Activated CD4-positive, CD25-positive, alpha-beta regulatory T cell (primary cell): ENCODE data around the gene PHF20.
A peak's percentile ranks its signal among the peaks of the same experiment; 100 is the strongest.
"Not testable (repeated sequence)": the region's sequence is repeated elsewhere in the genome, so short reads cannot be mapped to it uniquely, and the experiment has no call there.

ENCODE experiments used
- DNase-seq, 4 experiments: peaks; one replicate each; lab custom pipeline; 2025; lab: John Stamatoyannopoulos, UW

PHF20 gene

DNA sequence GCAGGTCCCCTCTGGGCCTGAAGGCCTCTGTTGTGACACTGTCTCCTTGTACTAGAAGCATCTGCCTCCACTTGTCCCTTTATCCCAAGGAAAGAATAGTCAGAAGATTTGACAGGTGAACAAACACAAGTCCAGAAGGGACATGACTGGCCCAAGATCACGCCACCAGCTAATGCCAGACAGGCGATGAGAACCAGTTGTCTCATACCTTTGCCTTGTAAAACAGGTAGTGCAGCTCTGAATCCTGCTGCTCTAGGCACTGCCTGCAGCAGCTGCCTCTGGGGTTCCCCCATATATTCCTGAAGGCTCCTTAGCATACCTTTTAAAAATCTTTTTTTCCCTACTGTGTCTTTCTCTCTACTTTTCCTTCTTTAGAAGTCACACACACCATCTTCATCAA lies 157.5 kb downstream of the PHF20 start:
- DNase-seq: no peak

DNA sequence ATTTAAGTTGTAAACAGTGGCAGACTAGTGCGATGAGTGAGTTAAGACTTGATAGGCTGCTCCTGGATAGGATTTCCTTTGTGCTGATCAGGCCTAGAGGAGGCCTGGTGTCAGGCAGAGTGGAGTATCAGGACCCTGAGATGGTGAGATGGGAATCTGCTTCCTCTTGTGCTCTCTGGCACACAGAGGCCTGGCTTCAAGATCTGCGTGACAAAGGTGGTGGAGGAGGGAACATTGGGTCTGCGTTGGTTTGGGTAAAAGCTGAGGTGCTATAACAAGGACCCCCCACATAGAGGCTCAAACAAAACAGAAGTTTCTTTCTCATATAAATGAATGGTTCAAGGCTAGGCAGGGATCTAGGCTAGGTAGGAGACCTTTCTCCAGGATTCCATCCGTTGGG lies 162.2 kb downstream of the PHF20 start:
- no peak for DNase-seq

GRCh38 chr20:35939264-35939663 lies 167.4 kb downstream of the PHF20 start:
- DNase-seq: no peak

GRCh38 chr20:35941620-35942019 lies 169.8 kb downstream of the PHF20 start:
- no peak for DNase-seq

DNA sequence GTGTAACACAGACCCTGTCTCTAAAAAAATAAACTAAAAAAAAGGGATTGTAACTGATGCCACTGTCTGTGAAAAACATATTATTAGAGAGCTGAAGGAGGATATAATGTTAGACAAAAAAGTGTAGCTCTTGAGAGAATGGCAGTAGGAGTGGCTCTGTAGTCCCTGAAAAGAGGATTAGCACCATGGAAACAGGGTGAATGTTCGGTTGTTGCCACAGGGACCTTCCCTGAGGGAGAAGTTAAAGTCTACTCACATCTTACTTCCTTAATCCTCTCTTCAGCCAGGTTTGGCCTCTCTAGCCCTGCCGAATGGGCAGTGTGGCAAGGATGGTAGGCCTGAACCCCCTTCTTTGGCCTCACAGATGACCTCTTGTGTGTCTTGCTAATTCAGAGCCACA lies 170.4 kb downstream of the PHF20 start:
- DNase-seq: no peak

DNA sequence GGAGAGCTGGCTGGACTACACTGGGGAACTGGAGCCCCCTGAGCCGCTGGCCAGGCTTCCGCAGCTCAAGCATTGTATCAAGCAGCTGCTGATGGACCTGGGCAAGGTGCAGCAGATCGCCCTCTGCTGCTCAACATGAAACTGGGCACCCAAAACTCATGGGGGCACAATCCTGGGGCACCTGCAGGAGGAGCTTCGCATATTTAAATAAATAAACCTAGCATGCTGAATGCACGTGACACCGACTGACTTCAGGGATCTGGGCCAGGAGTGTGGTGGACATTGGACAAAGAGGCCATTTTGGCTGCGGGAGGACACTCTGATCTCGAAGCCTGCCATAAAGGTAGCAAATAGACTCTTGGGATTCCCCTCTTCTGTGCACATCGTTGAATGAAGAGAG lies 175.7 kb downstream of the PHF20 start:
- no peak for DNase-seq

DNA sequence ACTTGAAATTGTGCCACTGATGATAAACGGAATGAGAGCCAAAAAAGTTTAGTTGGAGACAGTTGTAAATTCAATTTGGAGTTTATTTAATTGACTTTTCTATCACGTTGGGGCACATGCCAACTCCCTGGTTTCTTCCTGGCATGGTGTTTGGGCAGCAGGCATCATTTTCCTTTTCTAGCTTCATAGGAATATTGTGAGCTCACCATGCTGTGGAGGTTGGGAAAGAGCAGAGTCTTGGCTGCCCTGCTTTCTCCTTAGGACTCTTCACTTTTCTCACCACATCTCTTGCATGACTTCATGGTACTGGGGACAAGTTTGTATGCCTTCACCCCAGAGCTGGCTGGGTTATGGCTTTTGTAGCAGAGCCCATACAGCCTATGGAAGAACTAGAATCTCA lies 176.1 kb downstream of the PHF20 start:
- DNase-seq: no peak

DNA sequence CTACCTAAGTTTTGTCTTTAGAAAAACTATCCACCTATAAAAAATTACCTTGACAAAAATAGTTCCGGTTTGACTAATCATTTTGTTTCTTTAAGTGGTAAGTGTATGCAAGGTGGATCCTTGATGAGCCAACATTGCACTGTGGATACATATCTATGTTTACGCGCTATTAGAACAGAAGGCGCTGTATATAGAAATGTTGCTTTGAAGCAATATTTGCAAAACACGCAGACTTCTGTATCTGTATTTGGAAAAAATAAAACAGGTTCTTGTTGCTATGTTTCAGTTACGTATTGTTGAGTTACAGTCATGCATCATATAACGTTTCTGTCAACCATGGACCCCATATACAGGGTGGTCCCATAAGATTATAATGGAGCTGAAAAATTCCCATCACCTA lies 178.3 kb downstream of the PHF20 start:
- DNase-seq: no peak

DNA sequence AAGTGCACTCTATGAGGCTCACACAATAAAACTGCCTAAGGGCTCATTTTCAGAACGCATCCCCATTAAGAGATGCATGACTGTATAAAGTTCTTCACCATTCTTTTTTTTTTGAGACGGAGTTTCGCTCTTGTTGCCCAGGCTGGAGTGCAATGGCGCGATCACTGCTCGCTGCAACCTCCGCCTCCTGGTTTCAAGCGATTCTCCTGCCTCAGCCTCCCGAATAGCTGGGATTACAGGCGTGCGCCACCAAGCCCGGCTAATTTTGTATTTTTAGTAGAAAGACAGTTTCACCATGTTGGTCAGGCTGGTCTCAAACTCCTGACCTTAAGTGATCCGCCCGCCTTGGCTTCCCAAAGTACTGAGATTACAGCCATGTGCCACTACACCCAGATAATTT lies 180.3 kb downstream of the PHF20 start:
- DNase-seq: not testable (repeated sequence)

GRCh38 chr20:35952480-35953386 lies 180.9 kb downstream of the PHF20 start:
- DNase-seq: no peak

DNA sequence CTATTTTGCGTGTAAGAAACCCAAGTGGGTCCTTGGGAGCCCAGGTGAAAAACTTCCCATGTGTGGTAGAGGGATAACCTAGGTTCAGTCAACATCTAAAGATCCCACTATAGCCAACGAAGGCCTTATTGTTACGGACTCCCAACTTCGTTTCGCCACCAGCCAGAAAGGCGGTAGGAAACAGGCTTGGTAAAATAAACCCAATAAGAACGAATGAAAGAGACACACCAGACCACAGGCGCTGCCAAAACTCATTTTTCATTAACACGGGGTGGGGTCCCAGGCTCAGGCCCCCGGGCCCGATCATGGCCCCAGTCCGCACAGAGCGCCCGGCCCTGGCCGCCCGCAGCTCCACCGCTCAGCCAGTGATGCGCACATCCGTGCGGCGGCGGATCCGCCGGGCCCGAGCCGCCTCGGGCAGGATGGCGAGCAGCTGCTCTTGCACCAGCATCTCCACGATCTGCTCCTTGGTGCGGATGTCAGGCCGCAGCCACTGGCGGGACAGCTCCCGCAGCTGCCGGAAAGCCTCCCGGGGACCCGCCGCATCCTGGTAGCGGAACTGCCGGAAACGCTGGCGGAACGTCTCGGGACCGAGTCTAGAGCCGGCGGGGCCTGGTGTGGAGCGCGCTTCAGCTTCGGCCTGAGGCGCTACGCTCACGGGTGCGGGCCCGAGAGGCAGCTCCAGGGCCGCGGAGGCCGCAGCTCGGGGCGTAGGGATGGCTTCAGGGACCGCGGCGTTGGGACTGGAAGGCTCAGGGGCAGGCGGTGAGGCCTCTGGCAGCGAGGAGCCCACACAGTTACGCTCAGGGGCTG lies 181.8 kb downstream of the PHF20 start:
- DNase-seq: peak; percentile 38 to 59 (median 53)

- peak; percentile 89 to 96 (median 95) for DNase-seq
These were observed 182.5 kb downstream of the PHF20 start, which contains the start of gene SCAND1 for GRCh38 chr20:35954200-35954906. SCAND1 (minus strand) TSS chr20:35954502; CDS start chr20:35954284, 218 bp downstream.

GRCh38 chr20:35954907-35955251 lies 183.1 kb downstream of the PHF20 start:
- peak in 1 of 4 experiments; percentile 24 for DNase-seq

- DNase-seq: no peak
These were observed 184.8 kb downstream of the PHF20 start for GRCh38 chr20:35956616-35957015.

DNA sequence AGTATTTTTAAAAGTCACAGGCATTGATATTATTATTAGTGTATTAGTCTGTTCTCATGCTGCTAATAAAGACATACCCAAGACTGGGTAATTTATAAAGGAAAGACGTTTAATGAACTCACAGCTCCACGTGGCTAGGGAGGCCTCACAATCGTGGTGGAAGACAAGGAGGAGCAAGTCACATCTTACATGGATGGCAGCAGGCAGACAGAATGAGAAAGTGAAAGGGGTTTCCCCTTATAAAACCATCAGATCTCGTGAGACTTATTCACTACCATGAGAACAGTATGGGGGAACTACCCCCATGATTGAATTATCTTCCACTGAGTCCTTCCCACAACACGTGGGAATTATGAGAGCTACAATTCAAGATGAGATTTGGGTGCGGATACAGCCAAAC lies 187.5 kb downstream of the PHF20 start:
- DNase-seq: not testable (repeated sequence)

GRCh38 chr20:35963878-35964277 lies 192.1 kb downstream of the PHF20 start:
- no peak for DNase-seq

GRCh38 chr20:35967979-35968640 lies 196.3 kb downstream of the PHF20 start, which contains the start of gene CNBD2:
CNBD2 (plus strand) TSS chr20:35968590; CDS start chr20:35968763, 173 bp downstream.
- DNase-seq: no peak

GRCh38 chr20:35968930-35969329 lies 197.1 kb downstream of the PHF20 start:
- no peak for DNase-seq

- no peak for DNase-seq
These were observed 200.2 kb downstream of the PHF20 start for GRCh38 chr20:35971981-35972380.

GRCh38 chr20:35972462-35972861 lies 200.6 kb downstream of the PHF20 start:
- DNase-seq: no peak

GRCh38 chr20:35974256-35974655 lies 202.4 kb downstream of the PHF20 start:
- DNase-seq: no peak
